K562 (cell line): Measurements from ENCODE around the gene CDC37. TPM values are rescaled to one million over a fixed set of nuclear protein-coding genes. Genes with fewer than 3 reads are reported as not detected.
A peak's percentile ranks its signal among the peaks of the same experiment; 100 is the strongest.

Experiments used
- ARID2 ChIP-seq: fragments of 450-650 bp; IDR thresholded peaks from 2 replicates; pipeline ENCODE4 v1.6.1; 2017; ENCODE audit warnings: antibody characterized with exemption, mild to moderate bottlenecking
- ARNT ChIP-seq, 2 experiments: fragments of 450-650 bp; IDR thresholded peaks; 2 replicates each; pipeline ENCODE4 v1.6.1; 2016; ENCODE audit warnings: mild to moderate bottlenecking in 1 of 2
- CAMTA2 ChIP-seq: fragments of 250-450 bp; sonication (Bioruptor Pico); conservative IDR thresholded peaks from 2 replicates; pipeline ENCODE4 v1.5.1; 2022
- CEBPG ChIP-seq, 3 experiments: fragments of 200-800 bp in 1 of 3; sonication (Bioruptor generic) in 1 of 3; sonication (generic) in 1 of 3; formaldehyde crosslinking in 1 of 3; IDR thresholded peaks in 2 of 3; conservative IDR thresholded peaks in 1 of 3; 2 replicates each; pipeline versions ENCODE4 v1.6.1 to v1.8.0; 2016 to 2022; ENCODE audit warnings: missing compliant biosample characterization in 2 of 3, missing genetic modification characterization in 2 of 3, mild to moderate bottlenecking in 1 of 3, missing genetic modification reagents in 1 of 3
- ESRRA ChIP-seq: fragments of 450-650 bp; IDR thresholded peaks from 2 replicates; pipeline ENCODE4 v1.6.1; 2014; ENCODE audit warnings: low read depth, mild to moderate bottlenecking, moderate library complexity, borderline replicate concordance
- HCFC1 ChIP-seq: IDR thresholded peaks from 2 replicates; pipeline ENCODE4 v1.6.1; 2012; ENCODE audit warnings: low read depth, low read length, improper control_type of control experiment
- HMG20B ChIP-seq: fragments of 250-450 bp; sonication (Bioruptor Pico); IDR thresholded peaks from 2 replicates; pipeline ENCODE4 v1.5.0; 2021; ENCODE audit warnings: mild to moderate bottlenecking
- MAX ChIP-seq: sonication (generic); formaldehyde crosslinking; IDR thresholded peaks from 2 replicates; pipeline ENCODE4 v1.9.0; 2022; ENCODE audit warnings: mild to moderate bottlenecking, missing genetic modification reagents
- NCOA1 ChIP-seq: fragments of 450-650 bp; IDR thresholded peaks from 2 replicates; pipeline ENCODE4 v1.6.1; 2016; ENCODE audit warnings: low read depth
- NCOA6 ChIP-seq: fragments of 450-650 bp; IDR thresholded peaks from 2 replicates; pipeline ENCODE4 v1.6.1; 2017; ENCODE audit warnings: mild to moderate bottlenecking
- NONO ChIP-seq, 2 experiments: fragments of 200-400 bp in 1 of 2; fragments of 450-650 bp in 1 of 2; formaldehyde crosslinking in 1 of 2; IDR thresholded peaks; 2 replicates each; pipeline ENCODE4 v1.6.1; 2017; ENCODE audit warnings: low read depth in 2 of 2, mild to moderate bottlenecking in 2 of 2, moderate library complexity in 2 of 2, low read length in 1 of 2
- NR2F6 ChIP-seq: fragments of 450-650 bp; formaldehyde crosslinking; IDR thresholded peaks from 2 replicates; pipeline ENCODE4 v1.4.0; 2020; ENCODE audit warnings: mild to moderate bottlenecking
- PHB ChIP-seq: fragments of 250-450 bp; sonication (Bioruptor Pico); IDR thresholded peaks from 2 replicates; pipeline ENCODE4 v1.5.0; 2021
- TSHZ1 ChIP-seq: fragments of 250-450 bp; sonication (Bioruptor Pico); IDR thresholded peaks from 2 replicates; pipeline ENCODE4 v1.4.0; 2020; ENCODE audit warnings: mild to moderate bottlenecking, moderate library complexity
- ZBTB1 ChIP-seq: sonication (generic); formaldehyde crosslinking; IDR thresholded peaks from 2 replicates; pipeline ENCODE4 v1.8.1; 2023; ENCODE audit warnings: missing genetic modification reagents, low read depth, mild to moderate bottlenecking, borderline replicate concordance
- ZFPM2 ChIP-seq: fragments of 250-450 bp; sonication (Bioruptor Pico); IDR thresholded peaks from 2 replicates; pipeline ENCODE4 v1.5.1; 2022; ENCODE audit warnings: mild to moderate bottlenecking
- ZNF695 ChIP-seq: fragments of 450-650 bp; formaldehyde crosslinking; IDR thresholded peaks from 2 replicates; pipeline ENCODE4 v1.4.0; 2020; ENCODE audit warnings: mild to moderate bottlenecking, moderate library complexity
- ZNF764 ChIP-seq: fragments of 250-450 bp; sonication (Bioruptor Pico); IDR thresholded peaks from 2 replicates; pipeline ENCODE4 v1.4.0; 2020; ENCODE audit warnings: low read depth, mild to moderate bottlenecking, moderate library complexity
- polyA plus RNA-seq, 8 experiments: library from polyadenylated mRNA; depleted of rRNA in 4 of 8; stranded (reverse) in 5 of 8; unstranded in 3 of 8; fragments of >200 nt; fragmentation: Nextera tagmentation in 2 of 8; fragmentation: Illumina TruSeq in 1 of 8; extraction: Ambion mirVana in 2 of 8; extraction: Trizol in 1 of 8; gene quantifications; 2 replicates each; pipeline versions ENCODE4 v1.2.1 to v1.2.3, GENCODE V29; 2011 to 2014; ENCODE audit warnings: inconsistent platforms in 1 of 8, missing spikeins in 1 of 8
- total RNA-seq, 7 experiments: library from RNA; depleted of rRNA in 6 of 7; stranded (reverse); fragments of >200 nt in 6 of 7; fragmentation: Illumina TruSeq in 2 of 7; extraction: Trizol in 2 of 7; gene quantifications; 2 replicates each; pipeline versions ENCODE4 v1.2.1 to v1.2.3, GENCODE V29; 2011 to 2021; ENCODE audit warnings: low replicate concordance in 1 of 7
- TF ChIP-seq, protein P1 (sequence below): sonication (generic); formaldehyde crosslinking; IDR thresholded peaks from 2 replicates; pipeline ENCODE4 v1.8.0; 2022; ENCODE audit warnings: mild to moderate bottlenecking, missing genetic modification reagents, borderline replicate concordance
- TF ChIP-seq, protein P2 (sequence below): fragments of 450-650 bp; formaldehyde crosslinking; IDR thresholded peaks from 2 replicates; pipeline ENCODE4 v1.4.0; 2020; ENCODE audit warnings: mild to moderate bottlenecking, mixed read lengths

The CDC37 gene
- total and polyA plus RNA-seq, 9 of the 15 experiments (the other 6 are each of a cell fraction or from before 2014, with no cell fraction given) = 6.6 to 538 (median 227) TPM

- TF ChIP-seq HMG20B (CRISPR knock-in tag) (no peak), CAMTA2 (CRISPR knock-in tag) (no peak), ZNF695 (CRISPR knock-in tag) (no peak), NCOA6 (peak; percentile 66), ZBTB1 (CRISPR knock-in tag) (peak; percentile 28; the same call in 1 of the 2 replicates), ZNF764 (CRISPR knock-in tag) (no peak), HCFC1 (0 out of 2 replicates have a peak, but pooled peaks have one; percentile 8), ZFPM2 (CRISPR knock-in tag) (no peak), MAX (CRISPR knock-in tag) (no peak; the same call in 1 of the 2 replicates), NCOA1 (no peak), PHB (CRISPR knock-in tag) (no peak), NR2F6 (CRISPR knock-in tag) (no peak), NONO (IDR thresholded peaks at IDR 0.05; ENCODE audit: low read depth in 2 of 2, low read length in 1 of 2) (0 out of 4 replicates have a peak, but pooled peaks of 1 of the 2 experiments have one; percentile 56), ESRRA (no peak), ARNT (IDR thresholded peaks at IDR 0.05) (no peak), CEBPG (CRISPR knock-in tag; IDR thresholded peaks at IDR 0.05) (no peak), CEBPG (tag; conservative IDR thresholded peaks at IDR 0.05 in 1 of 2, IDR thresholded peaks at IDR 0.05 in 1 of 2) (no peak), ARID2 (no peak), TSHZ1 (CRISPR knock-in tag) (no peak)
- TF ChIP-seq, protein P1, sequence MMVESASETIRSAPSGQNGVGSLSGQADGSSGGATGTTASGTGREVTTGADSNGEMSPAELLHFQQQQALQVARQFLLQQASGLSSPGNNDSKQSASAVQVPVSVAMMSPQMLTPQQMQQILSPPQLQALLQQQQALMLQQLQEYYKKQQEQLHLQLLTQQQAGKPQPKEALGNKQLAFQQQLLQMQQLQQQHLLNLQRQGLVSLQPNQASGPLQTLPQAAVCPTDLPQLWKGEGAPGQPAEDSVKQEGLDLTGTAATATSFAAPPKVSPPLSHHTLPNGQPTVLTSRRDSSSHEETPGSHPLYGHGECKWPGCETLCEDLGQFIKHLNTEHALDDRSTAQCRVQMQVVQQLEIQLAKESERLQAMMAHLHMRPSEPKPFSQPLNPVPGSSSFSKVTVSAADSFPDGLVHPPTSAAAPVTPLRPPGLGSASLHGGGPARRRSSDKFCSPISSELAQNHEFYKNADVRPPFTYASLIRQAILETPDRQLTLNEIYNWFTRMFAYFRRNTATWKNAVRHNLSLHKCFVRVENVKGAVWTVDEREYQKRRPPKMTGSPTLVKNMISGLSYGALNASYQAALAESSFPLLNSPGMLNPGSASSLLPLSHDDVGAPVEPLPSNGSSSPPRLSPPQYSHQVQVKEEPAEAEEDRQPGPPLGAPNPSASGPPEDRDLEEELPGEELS = no peak
- TF ChIP-seq, protein P2, sequence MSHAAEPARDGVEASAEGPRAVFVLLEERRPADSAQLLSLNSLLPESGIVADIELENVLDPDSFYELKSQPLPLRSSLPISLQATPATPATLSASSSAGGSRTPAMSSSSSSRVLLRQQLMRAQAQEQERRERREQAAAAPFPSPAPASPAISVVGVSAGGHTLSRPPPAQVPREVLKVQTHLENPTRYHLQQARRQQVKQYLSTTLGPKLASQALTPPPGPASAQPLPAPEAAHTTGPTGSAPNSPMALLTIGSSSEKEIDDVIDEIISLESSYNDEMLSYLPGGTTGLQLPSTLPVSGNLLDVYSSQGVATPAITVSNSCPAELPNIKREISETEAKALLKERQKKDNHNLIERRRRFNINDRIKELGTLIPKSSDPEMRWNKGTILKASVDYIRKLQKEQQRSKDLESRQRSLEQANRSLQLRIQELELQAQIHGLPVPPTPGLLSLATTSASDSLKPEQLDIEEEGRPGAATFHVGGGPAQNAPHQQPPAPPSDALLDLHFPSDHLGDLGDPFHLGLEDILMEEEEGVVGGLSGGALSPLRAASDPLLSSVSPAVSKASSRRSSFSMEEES = no peak
Observed at GRCh38 chr19:10431943-10432735, 28.8 kb upstream of the CDC37 start (continued).
